HG03139 (cell line): Measurements from ENCODE around the gene TBC1D22A.
A peak's percentile ranks its signal among the peaks of the same experiment; 100 is the strongest.
"Not testable (repeated sequence)": the region's sequence is repeated elsewhere in the genome, so short reads cannot be mapped to it uniquely, and the experiment has no call there.

Experiments
- ATAC-seq: cut with Tn5 transposase; IDR thresholded peaks from one replicate; pipeline ENCODE4 v1.9.1; 2021; ENCODE audit not compliant: unreplicated experiment

The TBC1D22A gene

GRCh38 chr22:46762238-46763050, at the start of gene TBC1D22A:
Gene TBC1D22A (plus strand): TSS chr22:46762650. CDS start chr22:46762787, 137 bp downstream.
- ATAC-seq, result peak; percentile 69

GRCh38 chr22:46714550-46714949, 47.9 kb upstream of the TBC1D22A start:
- no peak for ATAC-seq

GRCh38 chr22:46719921-46720320, 42.5 kb upstream of the TBC1D22A start:
- no peak for ATAC-seq

- ATAC-seq, result no peak
These were observed 40.9 kb upstream of the TBC1D22A start for GRCh38 chr22:46721501-46722085.

- ATAC-seq, result no peak
These were observed 38.6 kb upstream of the TBC1D22A start for GRCh38 chr22:46723882-46724281.

GRCh38 chr22:46725096-46725495, 37.4 kb upstream of the TBC1D22A start:
- no peak for ATAC-seq

GRCh38 chr22:46726066-46726985, 36.1 kb upstream of the TBC1D22A start:
- no peak for ATAC-seq

- ATAC-seq, result no peak
These were observed 35.5 kb upstream of the TBC1D22A start for GRCh38 chr22:46726986-46727317.

- ATAC-seq, result no peak
These were observed 34.6 kb upstream of the TBC1D22A start for GRCh38 chr22:46727813-46728364.

GRCh38 chr22:46728470-46728869, 34.0 kb upstream of the TBC1D22A start:
- ATAC-seq, result no peak

- no peak for ATAC-seq
These were observed 31.7 kb upstream of the TBC1D22A start for GRCh38 chr22:46730568-46731245.

GRCh38 chr22:46731246-46732040, 31.0 kb upstream of the TBC1D22A start:
- no peak for ATAC-seq

GRCh38 chr22:46732041-46732379, 30.4 kb upstream of the TBC1D22A start:
- ATAC-seq, result no peak

GRCh38 chr22:46732513-46732912, 29.9 kb upstream of the TBC1D22A start:
- no peak for ATAC-seq

GRCh38 chr22:46734213-46734722, 28.2 kb upstream of the TBC1D22A start:
- ATAC-seq, result not testable (repeated sequence)

GRCh38 chr22:46734830-46735453, 27.5 kb upstream of the TBC1D22A start:
- ATAC-seq, result no peak

GRCh38 chr22:46735747-46736608, 26.5 kb upstream of the TBC1D22A start:
- no peak for ATAC-seq

GRCh38 chr22:46736705-46737104, 25.7 kb upstream of the TBC1D22A start:
- no peak for ATAC-seq
